ENCODE measurements around the gene IMMP2L.

GRCh38 chr7:111129435-111129834 lies 432.9 kb downstream of the IMMP2L start:
- no peak for TF ChIP-seq POLR2A (IDR thresholded peaks at IDR 0.05)
- no peak for TF ChIP-seq CTCF (IDR thresholded peaks at IDR 0.05)

Data from uterus (tissue), 2 donors.